ENCODE data around the gene SIN3A. TPM values are rescaled to one million over a fixed set of nuclear protein-coding genes. Genes with fewer than 3 reads are reported as not detected.

SIN3A gene
- total RNA-seq, 2 experiments from 2014 or later, result 100 to 111 TPM

DNA sequence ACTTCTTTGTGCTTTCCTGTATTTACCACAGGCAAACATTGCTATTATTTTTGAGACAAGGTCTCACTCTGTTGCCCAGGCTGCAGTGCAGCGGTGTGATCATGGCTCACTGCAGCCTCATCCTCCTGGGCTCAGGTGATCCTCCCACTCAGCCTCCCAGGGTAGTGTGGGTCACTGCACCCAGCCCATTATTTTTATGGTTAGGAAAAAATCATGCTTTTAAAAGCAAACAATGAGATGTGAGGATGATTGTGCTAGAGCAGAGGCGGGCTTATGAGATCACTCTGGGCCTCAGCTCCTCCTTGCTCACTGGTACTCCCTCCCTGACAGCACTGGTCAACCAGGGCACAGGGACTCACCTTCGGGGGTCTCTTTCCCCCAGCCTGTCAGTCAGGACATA, 85.3 kb downstream of the SIN3A start:
- CTCF ChIA-PET, result interaction anchor here (1.0 to 5.0 kb wide), 3 partner anchors 87 to 282 kb away, joined by 3 to 68 read pairs (median 59); partner anchors contain the start of genes IMP3, SIN3A and SNX33
- no peak for ATAC-seq
- peaks cover 25% of the 10 kb centered on the region for H3K4me1 Mint-ChIP-seq
- no peaks in the 10 kb centered on the region for H3K27me3 Mint-ChIP-seq
- H3K4me3 Mint-ChIP-seq, result no peak overlapping the region
- no peak for DNase-seq
- H3K36me3 Mint-ChIP-seq, result peaks cover 13% of the 10 kb centered on the region
- H3K9me3 Mint-ChIP-seq (ENCODE audit: low read depth), result no peaks in the 10 kb centered on the region
- H3K27ac Mint-ChIP-seq, result no peak overlapping the region

- peaks cover 24% of the 10 kb centered on the region for H3K4me1 Mint-ChIP-seq
- DNase-seq (no peak), ATAC-seq (no peak)
- CTCF ChIA-PET, result no interaction called here
- no peaks in the 10 kb centered on the region for H3K9me3 Mint-ChIP-seq (ENCODE audit: low read depth)
- H3K27ac Mint-ChIP-seq, result no peak overlapping the region
- H3K27me3 Mint-ChIP-seq, result no peaks in the 10 kb centered on the region
- no peak overlapping the region for H3K4me3 Mint-ChIP-seq
- peaks cover 9% of the 10 kb centered on the region for H3K36me3 Mint-ChIP-seq
These were observed 86.6 kb downstream of the SIN3A start for GRCh38 chr15:75364881-75365280.

- Mint-ChIP-seq H3K36me3 (peaks cover 2% of the 10 kb centered on the region), H3K4me3 (no peak overlapping the region), H3K9me3 (ENCODE audit: low read depth) (no peaks in the 10 kb centered on the region), H3K4me1 (peaks cover 13% of the 10 kb centered on the region), H3K27me3 (no peaks in the 10 kb centered on the region), H3K27ac (no peak overlapping the region)
- CTCF ChIA-PET, result no interaction called here
- ATAC-seq (no peak), DNase-seq (no peak)
These were observed 87.7 kb downstream of the SIN3A start for GRCh38 chr15:75363786-75364185.

- Mint-ChIP-seq H3K4me3 (no peak overlapping the region), H3K4me1 (peaks cover 10% of the 10 kb centered on the region), H3K9me3 (ENCODE audit: low read depth) (no peaks in the 10 kb centered on the region), H3K36me3 (peaks cover 4% of the 10 kb centered on the region), H3K27ac (no peak overlapping the region), H3K27me3 (no peaks in the 10 kb centered on the region)
- CTCF ChIA-PET, result no interaction called here
- DNase-seq (no peak), ATAC-seq (no peak)
These were observed 88.7 kb downstream of the SIN3A start for GRCh38 chr15:75362642-75363249.

GRCh38 chr15:75361989-75362641, 89.4 kb downstream of the SIN3A start:
- H3K4me3 Mint-ChIP-seq, result no peak overlapping the region
- H3K27me3 Mint-ChIP-seq, result no peaks in the 10 kb centered on the region
- DNase-seq, result no peak
- H3K36me3 Mint-ChIP-seq, result peaks cover 4% of the 10 kb centered on the region
- H3K27ac Mint-ChIP-seq, result no peak overlapping the region
- CTCF ChIA-PET, result no interaction called here
- no peaks in the 10 kb centered on the region for H3K9me3 Mint-ChIP-seq (ENCODE audit: low read depth)
- H3K4me1 Mint-ChIP-seq, result peaks cover 4% of the 10 kb centered on the region
- no peak for ATAC-seq

DNA sequence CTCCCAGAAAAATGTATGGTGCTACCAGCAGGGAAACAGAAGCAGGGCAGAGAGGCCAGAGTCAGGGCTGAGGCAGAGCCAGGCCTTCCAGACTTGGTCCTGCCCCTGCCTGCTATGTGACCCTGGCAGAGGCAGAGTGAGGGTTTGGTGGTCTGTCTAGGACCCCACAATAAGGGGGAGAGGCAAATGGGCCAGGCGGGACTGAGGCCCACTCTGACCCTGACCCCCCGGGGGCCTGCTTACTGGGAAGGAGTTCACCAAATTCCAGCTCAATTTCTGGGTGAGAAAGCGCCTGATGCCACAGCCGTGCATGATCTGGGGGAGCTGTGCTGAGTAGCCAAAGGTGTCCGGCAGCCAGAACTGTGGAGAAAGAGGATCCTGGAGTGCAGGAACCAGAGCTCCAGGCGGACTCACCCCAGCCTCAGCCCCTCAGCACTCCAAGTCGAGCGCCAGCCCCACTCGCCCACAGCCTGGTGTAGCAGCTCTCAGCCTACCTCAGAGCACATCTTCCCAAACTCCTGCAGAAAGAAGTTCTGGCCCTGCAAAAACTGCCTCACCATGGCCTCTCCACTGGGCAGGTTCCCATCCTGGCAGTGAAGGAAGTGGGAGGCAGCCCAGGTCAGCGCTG, 90.0 kb downstream of the SIN3A start:
- DNase-seq (no peak), ATAC-seq (no peak)
- Mint-ChIP-seq H3K4me3 (no peak overlapping the region), H3K27ac (no peak overlapping the region), H3K9me3 (ENCODE audit: low read depth) (no peaks in the 10 kb centered on the region), H3K4me1 (no peaks in the 10 kb centered on the region), H3K27me3 (no peaks in the 10 kb centered on the region), H3K36me3 (peaks cover 4% of the 10 kb centered on the region)
- CTCF ChIA-PET, result no interaction called here

GRCh38 chr15:75360856-75361255, 90.6 kb downstream of the SIN3A start:
- Mint-ChIP-seq H3K9me3 (ENCODE audit: low read depth) (no peaks in the 10 kb centered on the region), H3K36me3 (peaks cover 4% of the 10 kb centered on the region), H3K4me3 (no peak overlapping the region), H3K27ac (no peak overlapping the region), H3K27me3 (no peaks in the 10 kb centered on the region), H3K4me1 (no peaks in the 10 kb centered on the region)
- ATAC-seq (no peak), DNase-seq (no peak)
- CTCF ChIA-PET, result no interaction called here

- H3K27me3 Mint-ChIP-seq, result no peaks in the 10 kb centered on the region
- CTCF ChIA-PET, result no interaction called here
- H3K4me1 Mint-ChIP-seq, result no peaks in the 10 kb centered on the region
- peaks cover 2% of the 10 kb centered on the region for H3K36me3 Mint-ChIP-seq
- no peaks in the 10 kb centered on the region for H3K9me3 Mint-ChIP-seq (ENCODE audit: low read depth)
- ATAC-seq (no peak), DNase-seq (no peak)
- peak overlapping the region; percentile 5 for H3K27ac Mint-ChIP-seq
- no peak overlapping the region for H3K4me3 Mint-ChIP-seq
These were observed 91.1 kb downstream of the SIN3A start for GRCh38 chr15:75360391-75360790.

DNA sequence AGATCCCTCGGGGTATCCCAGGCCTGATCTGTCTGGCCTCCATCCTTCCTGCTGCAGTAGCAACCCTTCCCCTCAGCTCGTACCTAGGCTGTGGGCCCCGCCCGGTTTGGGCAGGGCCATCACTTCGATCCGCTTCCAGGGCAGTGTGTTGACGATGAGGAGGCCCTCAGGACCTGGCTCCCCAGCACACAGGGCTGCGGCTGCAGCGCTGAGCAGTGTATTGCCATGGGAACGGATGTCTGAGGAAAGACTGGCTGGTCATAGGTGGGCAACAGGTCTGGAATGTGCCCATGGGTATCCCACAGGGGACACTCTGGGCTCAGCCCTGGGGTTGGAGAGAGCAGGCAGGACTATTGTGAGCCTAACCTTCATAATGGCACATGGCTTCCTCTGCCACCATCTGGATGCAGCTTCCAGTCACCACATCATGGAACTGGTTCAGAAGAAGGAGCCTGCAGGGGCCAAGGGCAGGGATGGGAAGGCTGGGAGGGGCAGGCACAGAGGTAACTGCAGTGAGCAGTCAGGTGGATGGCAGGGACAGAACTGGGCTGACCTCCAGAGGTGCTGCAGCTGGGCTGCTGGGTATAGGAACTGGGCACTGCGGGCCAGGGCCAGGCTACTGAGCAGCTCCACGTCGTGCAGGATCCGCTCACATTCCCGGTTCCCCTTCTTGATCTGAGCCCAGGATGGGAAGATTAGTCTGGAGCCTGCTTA, 91.8 kb downstream of the SIN3A start:
- Mint-ChIP-seq H3K4me3 (no peak overlapping the region), H3K4me1 (no peaks in the 10 kb centered on the region), H3K27ac (no peak overlapping the region), H3K9me3 (ENCODE audit: low read depth) (no peaks in the 10 kb centered on the region), H3K36me3 (peaks cover 2% of the 10 kb centered on the region), H3K27me3 (no peaks in the 10 kb centered on the region)
- DNase-seq (no peak), ATAC-seq (no peak)
- CTCF ChIA-PET, result no interaction called here

GRCh38 chr15:75358771-75359536, 92.5 kb downstream of the SIN3A start:
- Mint-ChIP-seq H3K4me3 (no peak overlapping the region), H3K27me3 (no peaks in the 10 kb centered on the region), H3K27ac (no peak overlapping the region), H3K36me3 (peaks cover 2% of the 10 kb centered on the region), H3K4me1 (no peaks in the 10 kb centered on the region), H3K9me3 (ENCODE audit: low read depth) (no peaks in the 10 kb centered on the region)
- DNase-seq (no peak), ATAC-seq (no peak)
- CTCF ChIA-PET, result no interaction called here

DNA sequence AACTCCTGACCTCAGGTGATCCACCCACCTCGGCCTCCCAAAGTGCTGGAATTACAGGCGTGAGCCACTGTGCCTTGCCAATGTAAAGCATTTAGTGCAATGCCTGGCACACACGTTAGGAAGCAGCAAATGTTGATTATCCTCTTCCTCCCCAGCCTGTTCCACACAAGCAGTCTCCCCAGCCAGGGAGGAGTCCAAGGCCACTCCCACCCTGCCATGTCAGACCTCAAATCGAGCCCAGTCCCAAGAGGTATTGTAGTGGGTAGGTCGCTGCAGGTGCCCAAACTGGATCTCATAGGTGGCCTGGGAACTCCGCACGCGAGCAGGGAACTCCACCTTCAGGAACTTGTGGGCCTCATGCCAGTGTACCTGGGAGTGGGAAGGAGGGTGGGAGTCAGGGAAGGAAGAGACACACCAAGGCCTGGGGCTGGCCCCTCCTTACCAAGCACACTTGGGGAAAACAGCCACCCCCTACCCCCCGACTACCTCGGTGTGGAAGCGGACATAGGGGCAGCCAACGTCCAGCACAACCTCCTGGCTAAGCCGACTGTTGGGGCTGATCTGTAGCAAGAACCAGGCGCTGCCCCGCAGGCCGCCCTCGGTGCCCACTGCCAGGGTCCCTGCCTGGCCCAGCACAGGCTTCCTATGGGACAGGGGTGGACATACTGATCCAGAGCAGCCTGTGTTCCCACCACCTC, 93.4 kb downstream of the SIN3A start:
- Mint-ChIP-seq H3K27me3 (no peaks in the 10 kb centered on the region), H3K9me3 (ENCODE audit: low read depth) (no peaks in the 10 kb centered on the region), H3K36me3 (peaks cover 4% of the 10 kb centered on the region), H3K4me3 (no peak overlapping the region), H3K27ac (no peak overlapping the region), H3K4me1 (no peaks in the 10 kb centered on the region)
- no peak for DNase-seq
- CTCF ChIA-PET, result no interaction called here
- ATAC-seq, result no peak

GRCh38 chr15:75356517-75356916, 95.0 kb downstream of the SIN3A start:
- Mint-ChIP-seq H3K4me3 (no peak overlapping the region), H3K36me3 (peaks cover 16% of the 10 kb centered on the region), H3K27ac (no peak overlapping the region), H3K27me3 (no peaks in the 10 kb centered on the region), H3K9me3 (ENCODE audit: low read depth) (no peaks in the 10 kb centered on the region), H3K4me1 (no peaks in the 10 kb centered on the region)
- no peak for ATAC-seq
- no peak for DNase-seq
- CTCF ChIA-PET, result no interaction called here

DNA sequence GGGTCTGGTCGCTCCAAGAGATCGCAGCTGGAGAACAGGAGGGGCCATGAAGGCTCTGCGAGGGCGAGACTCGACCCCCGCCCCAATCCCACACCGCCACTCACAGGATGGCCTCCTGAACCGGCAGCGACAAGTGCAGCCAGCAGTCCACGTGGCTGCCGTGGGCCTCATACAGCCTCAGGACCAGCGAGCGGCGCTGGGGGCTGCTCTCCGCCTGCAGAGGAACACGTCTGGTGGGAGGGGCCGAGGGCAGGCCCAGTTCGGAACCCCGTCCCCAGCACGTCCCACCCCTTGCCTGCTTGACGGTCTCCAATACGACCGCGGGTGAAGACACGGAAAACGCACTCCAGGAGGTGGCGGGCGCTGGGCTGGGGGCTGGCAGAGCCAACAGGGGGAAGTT, 95.5 kb downstream of the SIN3A start:
- ATAC-seq (no peak), DNase-seq (no peak)
- H3K36me3 Mint-ChIP-seq, result peaks cover 19% of the 10 kb centered on the region
- no peak overlapping the region for H3K27ac Mint-ChIP-seq
- H3K4me3 Mint-ChIP-seq, result no peak overlapping the region
- H3K9me3 Mint-ChIP-seq (ENCODE audit: low read depth), result no peaks in the 10 kb centered on the region
- CTCF ChIA-PET, result no interaction called here
- H3K4me1 Mint-ChIP-seq, result peaks cover 2% of the 10 kb centered on the region
- H3K27me3 Mint-ChIP-seq, result no peaks in the 10 kb centered on the region
